Esophagus squamous epithelium (tissue), 4 donors: Measurements from ENCODE around the gene SAG.

Source experiments
- POLR2A ChIP-seq, 4 donors: fragments of 450-650 bp; IDR thresholded peaks; one replicate each; pipeline ENCODE4 v1.6.1; 2017; ENCODE audit warnings: antibody characterized with exemption in 4 of 4, mild to moderate bottlenecking in 4 of 4, moderate library complexity in 3 of 4
- TF ChIP-seq, protein P1 (sequence below), 6 experiments: fragments of 450-650 bp in 4 of 6; fragments of 200-600 bp in 2 of 6; sonication (generic) in 2 of 6; IDR thresholded peaks; one replicate each; pipeline ENCODE4 v1.5.1; 2016 to 2019; ENCODE audit warnings: antibody characterized with exemption in 6 of 6, mild to moderate bottlenecking in 4 of 6, moderate library complexity in 4 of 6

DNA sequence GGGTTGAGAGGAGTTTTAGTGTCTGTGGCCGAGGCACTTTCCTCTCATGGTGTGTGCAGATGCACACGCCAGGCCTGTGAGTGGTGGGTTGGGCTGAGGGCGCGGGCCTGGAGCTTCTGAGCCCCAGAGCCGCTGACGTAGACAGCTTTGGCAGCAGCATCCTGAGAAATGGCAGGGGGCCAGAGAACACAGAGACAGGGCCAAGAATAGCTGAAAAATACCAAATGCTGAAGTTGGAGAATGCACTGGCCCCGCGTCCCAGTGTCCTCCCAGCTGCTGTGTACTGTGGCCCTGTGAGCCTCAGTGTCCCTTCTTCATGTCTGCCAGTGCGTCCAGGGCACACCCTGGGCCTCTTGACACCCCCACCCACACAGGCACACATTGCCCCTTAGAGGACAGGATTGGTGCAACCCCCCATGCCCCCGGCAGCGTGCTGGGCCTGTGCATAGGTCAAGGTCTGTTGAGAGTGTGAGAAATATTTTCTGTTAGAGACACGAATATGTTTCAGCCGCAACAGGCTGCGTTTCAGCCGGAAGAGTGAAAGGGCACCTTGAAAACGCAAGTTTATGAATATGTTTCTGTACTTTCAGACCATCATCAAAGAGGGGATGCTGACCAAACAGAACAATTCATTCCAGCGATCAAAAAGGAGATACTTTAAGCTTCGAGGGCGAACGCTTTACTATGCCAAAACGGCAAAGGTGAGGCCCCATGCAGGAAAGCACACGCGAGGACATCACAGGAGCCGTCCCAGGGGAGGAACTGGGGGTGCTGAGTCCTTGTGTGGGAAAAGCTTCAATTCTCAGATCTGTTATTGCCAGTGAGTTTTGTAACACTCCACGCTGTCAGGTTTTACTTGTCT is 80.3 kb downstream of the SAG start:
- peak in 1 of 4 donors; percentile 6 for TF ChIP-seq POLR2A (IDR thresholded peaks at IDR 0.05)
- TF ChIP-seq, protein P1, sequence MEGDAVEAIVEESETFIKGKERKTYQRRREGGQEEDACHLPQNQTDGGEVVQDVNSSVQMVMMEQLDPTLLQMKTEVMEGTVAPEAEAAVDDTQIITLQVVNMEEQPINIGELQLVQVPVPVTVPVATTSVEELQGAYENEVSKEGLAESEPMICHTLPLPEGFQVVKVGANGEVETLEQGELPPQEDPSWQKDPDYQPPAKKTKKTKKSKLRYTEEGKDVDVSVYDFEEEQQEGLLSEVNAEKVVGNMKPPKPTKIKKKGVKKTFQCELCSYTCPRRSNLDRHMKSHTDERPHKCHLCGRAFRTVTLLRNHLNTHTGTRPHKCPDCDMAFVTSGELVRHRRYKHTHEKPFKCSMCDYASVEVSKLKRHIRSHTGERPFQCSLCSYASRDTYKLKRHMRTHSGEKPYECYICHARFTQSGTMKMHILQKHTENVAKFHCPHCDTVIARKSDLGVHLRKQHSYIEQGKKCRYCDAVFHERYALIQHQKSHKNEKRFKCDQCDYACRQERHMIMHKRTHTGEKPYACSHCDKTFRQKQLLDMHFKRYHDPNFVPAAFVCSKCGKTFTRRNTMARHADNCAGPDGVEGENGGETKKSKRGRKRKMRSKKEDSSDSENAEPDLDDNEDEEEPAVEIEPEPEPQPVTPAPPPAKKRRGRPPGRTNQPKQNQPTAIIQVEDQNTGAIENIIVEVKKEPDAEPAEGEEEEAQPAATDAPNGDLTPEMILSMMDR (IDR thresholded peaks at IDR 0.05): no peak
